CD4-positive, alpha-beta T cell treated with Interleukin-1 beta for 1 hour (primary cell): ENCODE results near the gene CMTM6.
"Not testable (repeated sequence)": the region's sequence is repeated elsewhere in the genome, so short reads cannot be mapped to it uniquely, and the experiment has no call there.

Experiments
- DNase-seq, 2 donors: peaks; one replicate each; pipeline ENCODE4 v3.0.0-alpha.2; 2020 to 2022

CMTM6 gene

GRCh38 chr3:32498992-32499391, 3.7 kb downstream of the CMTM6 start:
- no peak for DNase-seq

DNA sequence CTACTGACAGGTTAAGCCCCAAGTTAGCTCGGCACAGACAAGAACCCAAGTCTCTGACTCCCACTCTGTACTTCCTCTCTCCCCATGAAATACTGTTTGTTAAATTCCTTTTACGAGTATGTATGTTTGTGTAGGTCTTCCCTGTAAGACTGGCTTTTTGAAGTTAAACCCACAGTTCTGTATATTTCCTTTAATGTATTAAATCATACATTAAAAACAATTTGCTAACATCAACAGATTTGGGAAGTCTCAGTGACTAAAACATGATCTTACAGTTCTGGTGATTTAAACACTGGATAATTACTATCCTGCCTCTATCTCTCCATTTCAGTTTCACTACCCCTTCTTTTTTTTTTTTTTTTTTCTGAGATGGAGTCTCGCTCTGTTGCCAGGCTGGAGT, 4.4 kb downstream of the CMTM6 start:
- DNase-seq, result no peak

DNA sequence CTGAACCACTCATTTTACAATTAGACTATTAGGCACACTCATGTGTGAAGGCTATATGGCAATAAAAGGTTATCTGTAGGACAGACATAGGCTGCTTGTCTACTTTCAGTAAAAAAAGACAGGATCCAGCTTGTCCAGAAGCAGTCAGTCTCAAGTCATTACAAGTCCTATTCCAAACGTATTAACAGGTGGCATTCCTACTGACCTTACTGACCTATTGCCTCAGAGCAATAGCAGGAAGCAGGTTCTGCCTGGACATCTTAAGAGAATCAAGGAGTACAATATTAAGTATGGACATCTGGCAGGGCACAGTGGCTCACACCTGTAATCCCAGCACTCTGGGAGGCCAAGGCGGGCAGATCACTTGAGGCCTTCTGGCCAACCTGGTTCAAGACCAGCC, 7.0 kb downstream of the CMTM6 start:
- no peak for DNase-seq

- no peak for DNase-seq
Measured at GRCh38 chr3:32495085-32495484, 7.6 kb downstream of the CMTM6 start.

- DNase-seq, result no peak
Measured at GRCh38 chr3:32493437-32494414, 8.9 kb downstream of the CMTM6 start.

DNA sequence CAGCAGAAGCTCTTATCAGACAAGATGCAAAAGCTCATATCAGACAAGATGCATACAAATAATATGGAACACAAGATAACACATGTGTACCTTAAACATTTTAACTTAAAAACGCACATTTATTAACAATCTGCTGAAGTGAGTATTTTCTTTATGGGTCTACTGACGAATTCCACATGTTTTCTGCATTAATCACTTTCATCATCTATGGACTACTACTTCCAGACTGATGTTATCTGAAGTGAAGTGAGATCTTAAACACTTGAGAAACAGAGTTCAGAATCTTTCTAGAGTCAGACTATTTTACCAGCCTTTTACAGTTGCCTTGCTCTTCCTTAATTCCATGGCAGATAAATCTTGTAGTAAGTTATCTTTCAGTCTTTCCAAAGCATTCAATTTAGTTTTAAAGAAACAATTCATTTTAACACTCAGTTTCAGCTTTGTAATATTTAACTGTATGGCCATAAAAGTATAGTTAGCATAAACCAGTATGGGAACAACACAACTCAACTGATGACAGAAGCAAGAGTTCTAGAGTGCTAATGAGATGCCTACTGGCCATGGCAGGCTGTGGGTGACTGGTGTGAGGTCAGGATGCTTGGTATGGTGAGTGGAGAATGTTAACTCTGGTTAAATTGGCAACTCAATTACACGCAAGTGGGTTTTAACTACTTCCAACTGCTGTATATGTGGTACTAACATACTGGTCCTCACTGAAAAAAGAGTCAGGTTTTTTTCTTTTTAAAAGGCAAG, 9.8 kb downstream of the CMTM6 start:
- no peak for DNase-seq

DNA sequence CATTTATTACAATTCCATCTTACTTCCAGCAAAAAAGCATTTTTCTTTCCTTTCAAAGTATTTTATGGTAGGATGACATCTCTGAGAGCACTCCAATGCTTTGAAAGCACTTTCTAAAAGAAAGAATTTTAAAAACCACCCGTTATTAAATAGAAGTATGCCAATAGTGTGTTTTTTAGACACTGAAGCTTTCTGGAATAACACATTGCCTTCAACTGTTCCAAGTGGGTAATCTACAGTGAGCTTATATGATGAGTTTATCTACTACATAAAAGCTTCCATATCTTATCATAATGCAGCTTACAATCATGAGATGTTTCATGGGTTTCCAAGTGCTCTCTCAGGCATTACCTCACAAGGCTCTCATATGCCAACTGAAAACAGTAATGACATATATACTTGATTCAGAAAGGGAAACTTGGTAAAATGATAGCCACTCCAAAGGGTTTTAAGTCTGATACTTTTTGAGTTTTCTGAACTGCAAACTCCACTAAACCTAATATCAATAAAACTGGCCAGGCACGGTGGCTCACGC, 14.1 kb downstream of the CMTM6 start:
- DNase-seq, result no peak

- no peak for DNase-seq
Measured at GRCh38 chr3:32487781-32488473, 14.7 kb downstream of the CMTM6 start.

DNA sequence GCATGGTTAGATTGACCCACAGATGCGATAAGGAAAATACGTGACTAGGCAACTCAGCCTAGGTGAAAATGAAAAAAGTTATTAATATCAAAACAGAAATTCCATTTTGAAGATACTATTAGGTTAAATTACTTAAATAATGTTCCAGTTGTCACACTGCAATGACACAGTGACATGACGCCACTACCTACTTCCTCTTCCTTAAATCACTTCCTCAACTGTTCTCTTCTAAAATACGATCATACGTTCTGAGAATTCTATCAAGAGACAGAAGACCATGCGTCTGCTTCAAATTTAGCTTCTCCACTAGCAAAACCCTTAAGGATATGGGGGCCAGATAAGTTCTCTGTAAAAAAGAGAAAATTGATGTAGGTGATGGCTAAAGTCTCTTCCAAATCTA, 18.2 kb downstream of the CMTM6 start:
- DNase-seq, result peak in 1 of 2 donors; percentile 43

DNA sequence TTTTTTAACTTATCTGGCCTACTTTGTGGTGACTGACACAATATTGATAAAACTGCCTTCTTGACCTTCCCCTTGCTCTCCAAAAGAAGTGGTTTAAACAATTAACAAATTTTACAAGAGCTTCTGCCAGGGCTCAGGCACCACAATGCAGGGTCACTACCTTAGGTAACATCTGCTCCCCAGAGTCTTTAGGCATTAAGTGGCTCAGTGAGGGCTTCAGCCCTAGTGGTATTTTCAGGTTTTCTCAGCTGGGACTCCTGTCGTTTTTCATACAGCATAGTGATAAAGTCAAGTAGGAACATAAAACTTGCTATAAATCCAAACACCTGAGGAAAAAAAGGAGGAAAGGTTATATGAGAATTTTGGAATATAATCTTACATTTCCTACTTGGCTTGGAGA, 18.9 kb downstream of the CMTM6 start:
- no peak for DNase-seq

DNA sequence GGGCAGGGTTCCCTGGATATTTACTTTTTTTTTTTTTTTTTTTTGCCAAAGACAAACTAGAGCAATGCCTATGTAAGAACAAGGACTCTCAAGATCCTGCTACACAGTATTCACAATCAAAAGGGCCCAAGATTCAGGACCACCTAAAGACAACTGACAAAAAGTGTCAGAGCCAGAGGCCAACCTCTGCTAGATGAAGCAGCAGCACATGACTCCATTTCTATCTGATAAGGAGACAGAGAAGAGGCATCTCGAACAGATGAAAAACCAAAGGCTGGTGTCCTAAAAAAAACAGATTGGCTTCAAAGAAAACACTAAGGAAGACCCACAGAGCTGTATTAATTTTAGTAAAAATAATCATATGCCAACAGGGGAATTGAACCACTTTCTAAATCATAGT, 20.0 kb downstream of the CMTM6 start:
- no peak for DNase-seq

GRCh38 chr3:32481791-32482631, 20.6 kb downstream of the CMTM6 start:
- no peak for DNase-seq

DNA sequence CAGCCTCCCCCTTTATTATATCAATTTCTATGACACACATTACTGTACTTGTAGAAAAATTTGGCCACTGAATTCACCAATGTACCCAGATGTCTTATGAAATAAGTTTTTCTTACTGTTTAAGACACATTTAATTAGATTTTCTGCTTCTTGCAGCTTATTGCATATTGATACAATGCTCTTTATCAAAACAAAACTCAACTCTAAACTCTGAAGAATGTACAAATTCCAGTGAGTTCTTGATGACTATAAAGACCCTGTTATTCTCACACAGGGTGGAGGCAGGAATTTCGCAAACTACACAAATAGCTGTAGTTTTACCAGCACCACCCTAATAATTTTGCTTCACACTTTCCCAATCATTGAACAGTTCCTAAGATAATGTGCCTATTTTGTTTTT, 22.0 kb downstream of the CMTM6 start:
- no peak for DNase-seq

GRCh38 chr3:32474201-32474600, 28.5 kb downstream of the CMTM6 start:
- DNase-seq, result no peak

DNA sequence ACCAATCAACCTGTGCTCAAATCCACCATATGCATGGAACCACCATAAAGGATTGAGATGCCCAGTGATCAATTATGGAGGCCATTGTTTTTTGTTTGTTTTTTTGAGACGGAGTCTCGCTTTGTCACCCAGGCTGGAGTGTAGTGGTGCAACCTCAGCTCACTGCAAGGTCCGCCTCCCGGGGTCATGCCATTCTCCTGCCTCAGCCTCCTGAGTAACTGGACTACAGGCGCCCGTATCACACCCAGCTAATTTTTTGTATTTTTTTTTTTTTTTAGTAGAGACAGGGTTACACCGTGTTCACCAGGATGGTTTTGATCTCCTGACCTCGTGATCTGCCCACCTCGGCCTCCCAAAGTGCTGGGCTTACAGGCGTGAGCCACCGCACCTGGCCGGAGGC, 30.5 kb downstream of the CMTM6 start:
- DNase-seq, result not testable (repeated sequence)

- DNase-seq, result no peak
Measured at GRCh38 chr3:32471246-32471645, 31.4 kb downstream of the CMTM6 start.

GRCh38 chr3:32470362-32470761, 32.3 kb downstream of the CMTM6 start:
- DNase-seq, result no peak

GRCh38 chr3:32469151-32469874, 33.3 kb downstream of the CMTM6 start:
- DNase-seq, result no peak

DNA sequence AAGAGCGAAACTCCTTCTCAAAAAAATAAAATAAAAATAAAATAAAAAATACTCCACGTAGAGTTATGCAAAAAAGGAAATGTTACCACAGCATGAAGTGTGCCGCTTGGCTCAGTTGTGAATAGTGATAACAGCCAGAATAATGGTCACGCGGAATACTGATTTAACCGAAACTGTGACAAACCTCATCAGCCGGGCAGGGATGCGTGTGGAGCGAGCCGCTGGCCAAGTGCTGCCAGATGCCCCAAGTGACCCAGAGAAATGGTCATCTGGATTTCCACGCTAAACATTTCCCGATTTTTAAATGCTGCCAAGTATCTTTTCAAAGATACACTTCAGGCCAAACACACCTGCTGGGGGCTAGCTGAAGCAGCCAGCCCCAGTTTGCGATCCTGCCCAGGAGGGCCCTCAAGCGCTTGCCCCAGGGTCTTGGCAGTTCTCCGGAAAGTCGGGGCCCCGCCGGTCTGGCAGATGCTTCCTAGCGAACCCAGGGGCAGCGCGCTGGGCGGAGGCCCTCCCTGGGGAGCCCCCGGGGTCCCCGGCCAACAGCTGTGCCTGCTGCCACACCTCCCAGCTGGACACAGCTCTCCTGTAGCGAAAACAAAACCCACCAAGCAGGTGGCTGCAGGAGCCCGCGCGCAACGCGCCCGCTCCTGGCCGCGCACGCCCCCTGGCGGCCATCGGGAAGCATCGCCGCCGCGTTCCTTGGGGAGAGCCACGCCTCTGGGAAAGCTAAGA, 35.1 kb downstream of the CMTM6 start:
- DNase-seq, result peak; percentile 74 to 78

DNA sequence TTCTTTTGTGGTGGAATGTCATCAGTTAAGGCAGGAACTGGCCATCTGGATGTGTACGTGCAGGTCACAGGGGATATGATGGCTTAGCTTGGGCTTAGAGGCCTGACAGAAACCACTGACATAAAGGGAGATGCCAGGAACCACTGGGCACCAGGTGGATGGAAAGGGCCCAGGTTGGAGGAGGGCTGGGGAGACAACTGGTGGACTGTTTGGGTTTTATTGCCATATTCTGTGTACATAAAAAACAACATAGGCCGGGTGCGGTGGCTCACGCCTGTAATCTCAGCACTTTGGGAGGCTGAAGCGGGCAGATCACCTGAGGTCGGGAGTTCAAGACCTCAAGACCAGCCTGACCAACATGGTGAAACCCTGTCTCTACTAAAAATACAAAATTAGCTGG, 35.8 kb downstream of the CMTM6 start:
- DNase-seq, result not testable (repeated sequence)

DNA sequence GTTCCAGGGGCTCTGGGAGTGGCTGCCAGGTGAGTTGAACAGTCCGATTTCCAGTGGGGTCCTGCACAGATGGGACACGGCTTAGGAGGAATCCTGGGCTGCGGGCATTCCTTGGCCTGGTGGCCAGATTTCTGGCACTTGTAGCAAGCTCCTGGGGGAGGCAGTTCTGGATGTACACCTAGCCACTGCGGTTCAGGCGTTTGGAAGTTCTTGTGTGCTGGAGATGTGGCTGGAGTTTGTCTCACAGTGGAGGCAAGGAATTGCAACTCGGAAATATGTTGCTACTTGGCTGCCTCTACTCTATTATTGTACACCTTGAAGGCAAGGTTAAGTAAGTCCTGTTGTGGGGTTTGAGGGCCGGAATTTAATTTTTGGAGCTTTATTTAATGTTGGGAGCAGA, 37.9 kb downstream of the CMTM6 start:
- DNase-seq, result not testable (repeated sequence)
